GM21786 (cell line): ENCODE data around the gene PLCL1.

Experiments
- ATAC-seq: cut with Tn5 transposase; IDR thresholded peaks from one replicate; pipeline ENCODE4 v1.9.1; 2021; ENCODE audit not compliant: unreplicated experiment

Gene PLCL1

DNA sequence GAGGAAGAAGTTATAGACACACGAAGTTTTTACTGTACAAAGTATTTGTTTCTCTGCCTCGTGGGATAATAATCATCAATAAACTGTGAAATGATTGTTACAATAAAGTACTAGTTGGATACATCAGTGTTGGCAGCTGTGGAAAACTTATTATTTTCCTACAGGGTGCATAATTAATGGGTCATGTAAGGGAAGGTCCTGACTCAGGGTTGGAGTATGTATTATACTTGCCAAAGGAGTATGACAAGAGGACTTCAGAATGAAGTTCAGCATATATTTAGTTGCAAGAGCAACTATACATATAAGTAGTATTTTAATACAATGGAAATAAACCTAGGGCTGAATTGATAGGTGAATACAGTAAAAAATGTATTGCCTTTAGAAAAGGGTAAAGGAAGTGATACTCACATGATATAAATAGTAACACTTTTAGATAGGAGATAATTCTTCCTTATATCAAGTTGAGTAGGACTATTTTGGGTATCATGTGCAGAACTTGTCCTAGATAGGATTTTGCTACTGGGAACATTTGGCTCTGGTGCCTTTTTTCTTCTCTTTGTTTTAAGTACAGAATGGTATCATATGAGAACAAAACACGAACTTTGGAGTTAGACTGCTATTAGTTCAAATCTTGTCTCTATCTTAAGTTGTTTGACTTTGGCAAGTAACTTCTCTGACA, 79.1 kb downstream of the PLCL1 start:
- ATAC-seq, result no peak

GRCh38 chr2:197884252-197884651, 79.9 kb downstream of the PLCL1 start:
- no peak for ATAC-seq

- ATAC-seq, result no peak
Observed at GRCh38 chr2:197885126-197885525, 80.7 kb downstream of the PLCL1 start.

GRCh38 chr2:197885587-197885986, 81.2 kb downstream of the PLCL1 start:
- ATAC-seq, result no peak

- ATAC-seq, result no peak
Observed at GRCh38 chr2:197888321-197888720, 83.9 kb downstream of the PLCL1 start.

DNA sequence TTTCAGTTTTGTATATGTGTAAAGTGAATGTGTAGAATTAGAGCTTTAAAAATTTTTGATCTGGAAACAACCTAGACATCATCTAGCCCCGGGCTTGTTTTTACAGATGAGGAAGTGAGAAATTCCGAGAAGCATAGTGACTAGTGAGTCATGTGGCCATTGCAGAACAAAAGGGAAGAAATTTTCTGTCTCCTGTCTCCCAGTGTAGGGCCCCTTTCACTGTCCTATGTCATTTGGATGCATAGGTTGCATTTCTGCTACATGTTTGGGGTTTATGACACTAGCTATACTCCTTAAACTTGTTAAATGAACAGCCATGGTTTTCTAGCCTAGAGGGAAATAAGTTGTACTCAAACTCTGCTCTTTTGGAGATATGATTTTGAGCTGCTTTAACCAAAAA, 84.6 kb downstream of the PLCL1 start:
- peak; percentile 99 for ATAC-seq

- ATAC-seq, result no peak
Observed at GRCh38 chr2:197890168-197890567, 85.8 kb downstream of the PLCL1 start.

DNA sequence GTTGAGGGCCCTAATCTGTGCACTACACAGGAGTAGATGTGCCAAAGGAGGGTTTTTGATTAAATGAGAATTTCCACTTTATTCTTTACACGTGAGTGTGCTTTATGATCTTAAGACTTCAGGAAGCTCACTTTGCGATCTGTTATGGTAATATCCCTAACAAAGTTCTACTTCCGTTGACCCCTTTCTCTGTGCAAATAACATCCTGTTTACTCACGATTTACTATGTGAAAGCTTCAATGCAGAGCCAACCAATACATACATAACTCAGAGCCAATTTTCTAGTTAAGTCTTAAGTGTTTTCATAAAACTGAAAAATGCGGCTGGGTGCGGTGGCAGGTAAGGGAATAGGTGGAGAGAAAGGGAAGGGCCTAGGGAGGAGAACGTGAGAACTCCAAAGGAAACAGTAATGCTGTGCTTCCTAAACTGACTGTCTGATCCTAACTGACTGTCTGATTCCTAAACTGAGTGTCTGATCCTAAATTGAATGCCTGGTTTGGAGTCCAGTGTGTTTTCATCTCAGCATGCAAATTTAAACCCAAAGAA, 87.6 kb downstream of the PLCL1 start:
- no peak for ATAC-seq

DNA sequence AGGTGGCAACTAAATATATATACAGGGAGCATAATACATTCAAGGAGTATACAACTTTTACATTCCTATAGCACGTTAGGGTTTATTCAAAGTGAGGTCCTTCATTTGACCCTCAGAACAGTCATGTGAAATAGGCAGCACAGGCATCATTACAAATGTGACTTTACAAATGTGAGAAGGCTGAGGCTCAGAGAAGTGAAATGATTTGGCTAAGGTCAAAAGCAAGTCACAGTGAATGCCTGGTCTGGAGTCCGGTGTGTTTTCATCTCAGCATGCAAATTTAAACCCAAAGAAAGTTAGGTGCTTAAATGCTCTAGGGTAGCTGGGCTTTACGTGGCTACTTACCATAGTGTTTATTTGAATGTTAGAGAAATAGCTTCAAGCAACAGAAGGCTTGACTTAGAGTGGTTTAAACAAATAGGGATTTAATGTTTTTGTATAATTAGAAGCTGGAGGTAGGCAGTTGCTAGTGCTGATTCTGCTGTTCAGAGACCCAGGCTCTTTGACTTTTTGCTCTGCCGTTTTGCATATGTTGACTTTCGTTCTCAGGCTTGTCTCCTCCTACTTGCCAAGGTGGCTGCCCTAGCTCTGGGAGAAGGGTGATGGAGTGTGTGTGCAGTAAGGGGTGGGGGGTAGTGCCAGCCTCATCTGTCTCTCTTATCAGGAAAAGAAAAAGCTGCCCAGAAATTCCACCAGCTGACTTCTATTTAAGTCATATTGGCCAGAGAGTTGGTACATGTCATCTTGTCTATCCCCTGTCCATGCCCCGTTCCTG, 89.2 kb downstream of the PLCL1 start:
- ATAC-seq, result peak; percentile 38

- no peak for ATAC-seq
Observed at GRCh38 chr2:197894751-197895274, 90.4 kb downstream of the PLCL1 start.

DNA sequence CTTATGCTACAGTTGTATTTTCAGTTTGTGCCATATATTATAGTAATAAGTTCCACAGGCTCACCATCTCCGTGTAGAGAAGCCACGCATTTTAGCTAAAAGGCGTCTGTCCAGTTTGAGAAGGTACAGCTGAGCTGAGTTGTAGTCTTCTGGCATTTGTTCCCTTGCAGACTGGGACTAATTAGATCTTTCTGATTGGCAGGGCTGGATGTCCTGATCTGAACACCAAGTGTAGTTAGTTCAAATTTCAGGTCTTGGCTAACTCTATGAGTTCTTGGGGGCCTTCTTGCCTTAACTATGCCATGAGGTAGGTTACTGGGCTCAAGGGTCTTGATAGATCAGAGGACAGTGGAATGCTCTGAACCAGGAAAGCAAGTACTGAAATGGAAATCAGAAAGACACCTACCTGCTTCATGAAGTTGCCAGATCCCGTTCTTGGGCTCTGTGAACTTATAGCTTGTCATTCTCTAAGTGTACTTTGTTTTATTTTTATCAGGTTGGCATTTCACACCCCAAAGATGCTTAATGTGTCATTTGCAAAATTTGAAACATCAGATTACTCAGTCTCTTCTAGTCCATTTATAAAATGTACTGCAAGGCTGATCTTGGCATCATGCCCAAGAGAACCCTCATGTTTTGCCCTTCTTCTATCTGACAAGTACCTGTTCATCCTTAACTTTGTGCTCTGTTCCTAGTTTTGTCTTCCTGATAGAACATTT, 93.7 kb downstream of the PLCL1 start:
- ATAC-seq, result no peak

DNA sequence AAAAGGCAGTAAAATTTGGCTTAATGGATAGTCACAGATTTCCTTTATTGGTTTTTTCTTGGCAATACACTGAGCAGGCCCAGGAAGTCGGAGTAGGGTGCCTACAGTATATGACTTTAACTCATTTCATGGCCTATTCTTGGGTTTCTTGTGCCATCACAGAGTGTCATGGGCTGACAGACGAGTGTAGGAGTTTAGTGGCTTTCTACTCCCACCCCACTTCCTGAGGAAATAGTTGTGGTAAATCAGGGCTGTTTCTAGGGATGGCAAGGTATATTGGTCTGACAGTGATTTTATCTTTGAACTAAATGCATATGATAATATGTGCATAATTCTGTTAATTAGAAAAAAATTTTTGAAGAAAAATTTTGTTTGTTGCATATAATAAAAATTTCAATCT, 100.1 kb downstream of the PLCL1 start:
- ATAC-seq, result no peak

DNA sequence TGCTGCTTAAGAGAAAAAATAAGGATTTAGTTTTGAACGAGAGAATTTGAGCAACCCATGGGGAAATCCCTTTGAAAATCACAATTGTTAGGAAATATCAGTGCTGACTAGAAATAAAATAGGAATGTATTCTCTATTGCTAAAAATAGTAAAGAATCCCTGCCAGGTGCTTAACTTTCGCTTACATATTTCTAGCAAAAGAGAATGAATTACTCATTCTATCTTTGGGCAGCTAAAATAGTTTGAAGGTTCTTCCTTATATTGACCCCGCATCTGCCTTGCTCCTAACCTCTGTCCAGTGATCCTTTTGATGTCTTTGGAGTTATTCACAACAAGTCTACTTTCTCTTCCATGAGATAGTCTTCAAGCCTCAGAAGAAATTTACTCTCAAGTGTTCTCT, 103.8 kb downstream of the PLCL1 start:
- ATAC-seq, result no peak

DNA sequence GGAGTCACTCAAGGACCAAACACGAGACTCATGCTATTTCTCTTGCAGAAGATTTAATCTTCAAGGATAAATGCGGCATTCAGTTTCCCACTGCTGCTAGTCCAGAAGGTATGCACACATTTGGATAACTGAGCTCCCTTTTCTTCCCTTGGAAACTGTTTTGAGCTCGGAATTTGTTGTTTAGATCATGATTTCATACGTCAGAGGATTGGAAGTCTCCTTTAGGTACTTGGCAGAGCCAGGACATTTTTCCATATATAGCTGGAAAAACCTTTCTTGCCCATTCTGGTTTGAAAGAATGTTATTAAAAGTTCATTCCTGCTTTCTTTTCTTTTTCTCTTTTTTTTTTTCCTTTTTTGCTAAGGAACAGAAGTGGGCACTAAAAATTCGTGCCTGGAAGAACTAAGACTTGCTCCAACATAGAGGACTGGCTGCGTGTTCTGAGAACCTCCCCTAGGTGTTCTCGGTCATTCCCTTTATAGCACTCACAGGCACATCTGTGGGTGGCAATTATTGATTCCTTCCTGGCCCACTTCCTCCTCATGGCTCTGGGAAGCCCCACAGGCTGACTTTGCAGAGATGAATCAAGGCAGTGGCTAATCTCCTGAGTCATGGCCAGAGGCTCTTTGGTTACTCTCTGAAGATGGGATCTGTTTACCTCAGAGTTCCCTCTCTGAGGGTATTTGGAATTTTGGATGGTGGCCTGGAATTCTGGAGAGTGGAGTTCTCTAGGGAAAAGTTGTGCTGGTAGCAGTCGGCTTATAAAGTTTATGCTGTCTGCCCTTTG, 104.8 kb downstream of the PLCL1 start:
- ATAC-seq, result no peak

DNA sequence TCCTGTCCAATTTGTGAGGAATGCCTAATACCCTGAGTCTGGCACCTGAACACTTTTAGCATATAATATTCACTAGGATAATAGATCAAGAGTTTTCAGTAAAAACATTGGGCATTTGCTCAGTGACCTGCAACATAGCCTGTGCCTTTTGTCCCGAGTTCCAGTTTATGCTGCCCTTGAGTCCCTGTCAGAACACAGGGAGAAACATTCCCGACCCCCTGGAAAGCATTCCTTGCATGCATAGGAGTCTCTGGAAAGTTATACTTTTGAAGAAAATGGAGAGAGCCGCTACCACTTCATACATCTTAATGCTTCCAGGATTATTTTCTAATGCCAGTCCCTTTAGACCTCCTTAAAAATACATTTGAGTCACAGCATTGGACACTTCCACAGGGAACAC, 107.3 kb downstream of the PLCL1 start:
- no peak for ATAC-seq

GRCh38 chr2:197913084-197913483, 108.7 kb downstream of the PLCL1 start:
- ATAC-seq, result no peak

- ATAC-seq, result no peak
Observed at GRCh38 chr2:197914778-197915177, 110.4 kb downstream of the PLCL1 start.

GRCh38 chr2:197915548-197916265, 111.3 kb downstream of the PLCL1 start:
- no peak for ATAC-seq

DNA sequence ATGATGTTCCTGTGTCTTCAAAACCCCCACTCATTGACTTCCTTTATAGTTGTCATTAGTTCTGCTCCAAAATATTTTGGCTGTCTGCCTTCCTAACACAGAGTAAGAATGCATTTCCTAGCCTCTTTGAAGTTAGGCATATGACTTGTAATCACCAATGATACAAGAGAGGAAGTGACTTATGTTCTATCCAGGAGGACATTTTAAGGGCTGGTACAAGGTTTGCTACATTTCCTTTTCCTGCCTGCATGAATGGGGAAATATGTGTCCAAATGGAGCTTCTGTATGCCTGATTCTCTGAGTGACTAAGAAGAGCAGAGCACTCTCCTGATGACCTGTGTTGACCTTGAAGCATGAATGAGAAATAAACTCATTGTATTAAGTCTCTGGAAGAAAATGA, 115.1 kb downstream of the PLCL1 start:
- ATAC-seq, result no peak

DNA sequence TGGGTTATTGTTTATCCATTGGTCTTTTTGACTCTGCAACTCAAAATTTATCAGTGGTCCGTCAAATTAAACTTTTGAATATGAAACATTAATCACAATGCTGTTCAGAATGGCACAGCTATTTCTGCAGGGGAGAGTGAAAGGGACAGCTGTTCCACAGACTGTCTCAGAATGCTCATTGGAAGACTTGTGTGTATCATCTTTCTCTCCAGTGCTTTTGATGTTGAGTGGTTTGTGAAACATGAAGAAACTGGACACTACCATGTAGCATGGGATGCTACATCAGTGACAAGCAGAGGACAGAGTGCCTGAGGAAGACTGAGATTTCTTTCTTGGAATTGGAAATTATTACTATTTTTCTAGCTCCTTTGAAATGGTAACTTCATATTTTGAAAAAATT, 115.7 kb downstream of the PLCL1 start:
- no peak for ATAC-seq
